H1 (cell line): ENCODE data around the gene THAP7. TPM values are rescaled to one million over a fixed set of nuclear protein-coding genes. Genes with fewer than 3 reads are reported as not detected.

ENCODE experiments used
- CTCF ChIA-PET: fragments of 300-600 bp; sonication (Branson Sonifier 250); formaldehyde crosslinking; loops from one replicate; lab custom pipeline; 2021; ENCODE audit not compliant: partially characterized antibody; lab: Charles Lee
- POLR2A ChIA-PET: fragments of 300-600 bp; sonication (Branson Sonifier 250); formaldehyde crosslinking; loops from one replicate; lab custom pipeline; 2021; ENCODE audit warnings: inconsistent platforms; ENCODE audit not compliant: partially characterized antibody; lab: Charles Lee
- DNase-seq, 2 experiments: peaks; one replicate each; pipeline versions ENCODE4 v3.0.0 to v3.0.0-alpha.2; 2010 to 2022; ENCODE audit warnings: low spot score in 2 of 2, low read depth in 1 of 2, mixed read lengths in 1 of 2
- FAIRE-seq: peaks from 2 replicates; lab custom pipeline; 2011; peaks lifted over from hg19 to GRCh38; lab: Jason Lieb, UNC
- H2AFZ ChIP-seq: 2 replicates; pipeline ENCODE4 v1.8.1; 2012; ENCODE audit warnings: low read length, inconsistent platforms
- H2AK5ac ChIP-seq: 2 replicates; pipeline ENCODE4 v1.6.1; 2013; ENCODE audit warnings: low read depth, low read length
- H2BK120ac ChIP-seq: replicated peaks from 2 replicates; pipeline ENCODE3; 2013; ENCODE audit warnings: low read depth, low read length, inconsistent platforms
- H2BK12ac ChIP-seq: 2 replicates; pipeline ENCODE4 v1.6.1; 2013; ENCODE audit warnings: low read depth, low read length
- H2BK15ac ChIP-seq: 2 replicates; pipeline ENCODE4 v1.6.1; 2013; ENCODE audit warnings: low read length
- H2BK20ac ChIP-seq: 2 replicates; pipeline ENCODE4 v1.6.1; 2013; ENCODE audit warnings: low read length
- H2BK5ac ChIP-seq: 2 replicates; pipeline ENCODE4 v1.6.1; 2013; ENCODE audit warnings: low read depth, low read length
- H3K14ac ChIP-seq: 2 replicates; pipeline ENCODE4 v1.6.1; 2013; ENCODE audit warnings: inconsistent platforms; ENCODE audit not compliant: insufficient read length
- H3K18ac ChIP-seq: 2 replicates; pipeline ENCODE4 v1.6.1; 2013; ENCODE audit warnings: low read length; ENCODE audit errors: extremely low read depth
- H3K23ac ChIP-seq: 2 replicates; pipeline ENCODE4 v1.6.1; 2013; ENCODE audit warnings: inconsistent platforms; ENCODE audit not compliant: insufficient read length
- H3K23me2 ChIP-seq: 2 replicates; pipeline ENCODE4 v1.6.1; 2013; ENCODE audit warnings: low read depth, low read length
- H3K27ac ChIP-seq: 2 replicates; pipeline ENCODE4 v1.6.1; 2011; ENCODE audit warnings: low read depth, low read length, inconsistent platforms
- H3K27me3 ChIP-seq, 4 experiments: replicated peaks in 1 of 4; 1 replicate in 1 of 4; 2 replicates in 3 of 4; pipeline versions ENCODE4 v1.6.1 to v1.8.1; 2011 to 2013; ENCODE audit warnings: low read length in 3 of 4, mild to moderate bottlenecking in 3 of 4, inconsistent platforms in 2 of 4, mixed read lengths in 2 of 4, moderate library complexity in 1 of 4; ENCODE audit not compliant: control insufficient read depth in 3 of 4, insufficient read depth in 3 of 4; ENCODE audit errors: extremely low read depth in 1 of 4
- H3K36me3 ChIP-seq, 4 experiments: 2 replicates each; pipeline versions ENCODE4 v1.6.1 to v1.8.1; 2011 to 2013; ENCODE audit warnings: mild to moderate bottlenecking in 4 of 4, low read length in 3 of 4, moderate library complexity in 2 of 4, control low read depth in 1 of 4, inconsistent platforms in 1 of 4; ENCODE audit not compliant: insufficient read depth in 4 of 4, control insufficient read depth in 2 of 4
- H3K4ac ChIP-seq: replicated peaks from 2 replicates; pipeline ENCODE3; 2013; ENCODE audit warnings: low read length, low read depth, mixed read lengths, inconsistent platforms; ENCODE audit not compliant: insufficient read length
- H3K4me1 ChIP-seq, 4 experiments: replicated peaks in 1 of 4; 1 replicate in 1 of 4; 2 replicates in 3 of 4; pipeline versions ENCODE4 v1.6.1 to v1.8.1; 2011 to 2013; ENCODE audit warnings: low read length in 3 of 4, inconsistent platforms in 2 of 4, mixed read lengths in 1 of 4; ENCODE audit not compliant: insufficient read depth in 4 of 4, control insufficient read depth in 3 of 4
- H3K4me2 ChIP-seq, 2 experiments: 2 replicates each; pipeline versions ENCODE4 v1.6.1 to v1.8.1; 2011 to 2013; ENCODE audit warnings: low read depth in 2 of 2, low read length in 2 of 2, control low read depth in 1 of 2, inconsistent platforms in 1 of 2, mild to moderate bottlenecking in 1 of 2; ENCODE audit not compliant: insufficient read depth in 1 of 2
- H3K4me3 ChIP-seq, 4 experiments: fragments of 200-600, 300-600 bp in 1 of 4; sonication (generic), shearing (Covaris generic), sonication (Bioruptor Twin) in 1 of 4; 2 replicates each; pipeline versions ENCODE4 v1.5.1 to v1.8.1; 2011 to 2016; ENCODE audit warnings: low read length in 4 of 4, low read depth in 3 of 4, control low read depth in 2 of 4, inconsistent platforms in 2 of 4, mild to moderate bottlenecking in 2 of 4, mixed read lengths in 1 of 4, moderate library complexity in 1 of 4; ENCODE audit not compliant: insufficient read depth in 2 of 4; ENCODE audit errors: extremely low read depth in 1 of 4
- H3K56ac ChIP-seq: replicated peaks from 2 replicates; pipeline ENCODE3; 2013; ENCODE audit warnings: low read depth, mild to moderate bottlenecking, mixed read lengths, low read length, inconsistent platforms; ENCODE audit not compliant: insufficient read length
- H3K79me1 ChIP-seq: 2 replicates; pipeline ENCODE4 v1.6.1; 2013; ENCODE audit warnings: low read depth, low read length, control low read depth
- H3K79me2 ChIP-seq, 2 experiments: 2 replicates each; pipeline versions ENCODE4 v1.6.1 to v1.8.1; 2012 to 2013; ENCODE audit warnings: low read length in 2 of 2, mild to moderate bottlenecking in 2 of 2, inconsistent platforms in 1 of 2; ENCODE audit not compliant: insufficient read depth in 2 of 2, control insufficient read depth in 1 of 2
- H3K9ac ChIP-seq, 4 experiments: replicated peaks in 1 of 4; 1 replicate in 1 of 4; 2 replicates in 3 of 4; pipeline versions ENCODE4 v1.6.1 to v1.8.1; 2011 to 2013; ENCODE audit warnings: low read depth in 3 of 4, low read length in 3 of 4, control low read depth in 2 of 4, mild to moderate bottlenecking in 2 of 4, moderate library complexity in 2 of 4, inconsistent platforms in 1 of 4; ENCODE audit errors: extremely low read depth in 1 of 4
- H3K9me3 ChIP-seq, 2 experiments: 2 replicates each; pipeline versions ENCODE4 v1.6.1 to v1.8.1; 2012 to 2013; ENCODE audit warnings: mild to moderate bottlenecking in 2 of 2, moderate library complexity in 2 of 2, control low read depth in 1 of 2, inconsistent platforms in 1 of 2, low read depth in 1 of 2, low read length in 1 of 2, mixed read lengths in 1 of 2; ENCODE audit not compliant: insufficient read depth in 2 of 2
- H4K20me1 ChIP-seq, 2 experiments: replicated peaks in 1 of 2; 2 replicates each; pipeline versions ENCODE3 to v1.8.1; 2011 to 2013; ENCODE audit warnings: inconsistent platforms in 2 of 2, low read length in 2 of 2, mild to moderate bottlenecking in 1 of 2; ENCODE audit not compliant: insufficient read depth in 2 of 2, control insufficient read depth in 1 of 2
- H4K5ac ChIP-seq: 2 replicates; pipeline ENCODE4 v1.6.1; 2013; ENCODE audit warnings: low read length, low read depth, mixed read lengths, inconsistent platforms; ENCODE audit not compliant: insufficient read length
- H4K8ac ChIP-seq: 2 replicates; pipeline ENCODE4 v1.8.0; 2013; ENCODE audit warnings: mild to moderate bottlenecking, moderate library complexity, low read length, inconsistent platforms; ENCODE audit not compliant: insufficient read depth; ENCODE audit errors: extremely low read depth
- H4K91ac ChIP-seq: replicated peaks from 2 replicates; pipeline ENCODE3; 2013; ENCODE audit warnings: low read length, mixed read lengths, inconsistent platforms; ENCODE audit not compliant: insufficient read length
- BCL11A ChIP-seq, 2 experiments: IDR thresholded peaks; one replicate each; pipeline ENCODE4 v1.6.1; 2011; ENCODE audit warnings: low read depth in 2 of 2, low read length in 2 of 2, mild to moderate bottlenecking in 2 of 2
- GABPA ChIP-seq: IDR thresholded peaks from 2 replicates; pipeline ENCODE4 v1.6.1; 2011; ENCODE audit warnings: mild to moderate bottlenecking, low read length, moderate library complexity, borderline replicate concordance; ENCODE audit not compliant: insufficient read depth
- MAFK ChIP-seq: IDR thresholded peaks from 2 replicates; pipeline ENCODE4 v1.6.1; 2012; ENCODE audit warnings: low read depth, mild to moderate bottlenecking, improper control_type of control experiment, low read length
- MAX ChIP-seq: IDR thresholded peaks from 2 replicates; pipeline ENCODE4 v1.6.1; 2012; ENCODE audit warnings: inconsistent platforms
- NANOG ChIP-seq: IDR thresholded peaks from 2 replicates; pipeline ENCODE4 v1.6.1; 2011; ENCODE audit warnings: low read length, low read depth, mild to moderate bottlenecking, inconsistent platforms; ENCODE audit not compliant: insufficient read depth, poor library complexity, severe bottlenecking
- NRF1 ChIP-seq: IDR thresholded peaks from 2 replicates; pipeline ENCODE4 v1.6.1; 2011; ENCODE audit warnings: mild to moderate bottlenecking, low read depth, low read length, improper control_type of control experiment
- SAP30 ChIP-seq: fragments of 300-600 bp; sonication (generic); IDR thresholded peaks from 2 replicates; pipeline ENCODE4 v1.7.1; 2012; ENCODE audit warnings: low read length, moderate library complexity, mild to moderate bottlenecking, inconsistent platforms; ENCODE audit not compliant: insufficient read depth, insufficient replicate concordance
- SIN3A ChIP-seq, 2 experiments: IDR thresholded peaks in 1 of 2; conservative IDR thresholded peaks in 1 of 2; 2 replicates each; pipeline ENCODE4 v1.6.1; 2011 to 2012; ENCODE audit warnings: low read length in 2 of 2, improper control_type of control experiment in 1 of 2, low read depth in 1 of 2, mild to moderate bottlenecking in 1 of 2
- SIX5 ChIP-seq: IDR thresholded peaks from 2 replicates; pipeline ENCODE4 v1.6.1; 2011; ENCODE audit warnings: mild to moderate bottlenecking, low read depth, low read length
- SP1 ChIP-seq: IDR thresholded peaks from 2 replicates; pipeline ENCODE4 v1.6.1; 2011; ENCODE audit warnings: low read depth, low read length
- WGBS, 2 experiments: shearing (Covaris generic) in 1 of 2; methylation state at CpG; one replicate each; pipeline versions ENCODE4 v1.1.6 to v1.1.7; 2013 to 2015; ENCODE audit warnings: low lambda C conversion rate in 2 of 2, mixed read lengths in 2 of 2, inconsistent platforms in 1 of 2, low coverage in 1 of 2, missing lambda C conversion rate in 1 of 2; ENCODE audit not compliant: insufficient replicate concordance in 2 of 2, insufficient coverage in 1 of 2, insufficient read length in 1 of 2; ENCODE audit errors: extremely low coverage in 1 of 2, missing lambda C conversion rate in 1 of 2; 5-methylcytosine and 5-hydroxymethylcytosine counted together
- polyA plus RNA-seq, 7 experiments: library from polyadenylated mRNA; depleted of rRNA in 3 of 7; stranded (reverse) in 5 of 7; unstranded in 2 of 7; fragments of >200 nt in 5 of 7; fragments of 200-250 nt in 2 of 7; gene quantifications; 1 replicate in 5 of 7; 2 replicates in 1 of 7; 4 replicates in 1 of 7; pipeline versions ENCODE4 v1.2.1 to v1.2.3, GENCODE V29; 2011 to 2013; ENCODE audit warnings: missing spikeins in 2 of 7, mixed read lengths in 2 of 7
- total RNA-seq: library from RNA; stranded (reverse); fragmentation: NEBNext Ultra II Directional; extraction: Animal tissue kit (Norgen Biotek cat#: 25700); gene quantifications from 2 replicates; pipeline ENCODE4 v1.2.1, GENCODE V29; 2021

THAP7 gene
- total and polyA plus RNA-seq, 2 of the 8 experiments (the other 6 are each of a cell fraction or from before 2014, with no cell fraction given): 16.9 to 32.5 TPM

GRCh38 chr22:21014202-21014725, 12.3 kb upstream of the THAP7 start:
- Histone ChIP-seq H4K20me1 (peaks cover 0 to 6% of the 10 kb centered on the region in 2 experiments), H3K4me2 (peak overlapping the region; percentile 68 to 97), H3K27ac (no peak overlapping the region), H2BK12ac (no peak overlapping the region), H3K79me1 (no peaks in the 10 kb centered on the region; the same call in 1 of the 2 replicates), H3K4me1 (peaks cover 15 to 31% (median 19%) of the 10 kb centered on the region in 4 experiments), H2BK15ac (0 out of 2 replicates have a peak overlapping the region, but pooled peaks have one; percentile 21), H4K8ac (peak overlapping the region; percentile 75), H3K4me3 (peak overlapping the region; percentile 51 to 75 (median 64)), H3K18ac (peak overlapping the region; percentile 13), H2BK20ac (no peak overlapping the region), H3K9ac (peak overlapping the region in 1 of 4 experiments; percentile 31; a peak in 2 of 7 replicates), H3K9me3 (no peaks in the 10 kb centered on the region), H3K23ac (no peak overlapping the region), H2AK5ac (no peak overlapping the region), H2BK120ac (no peak overlapping the region), H3K79me2 (no peaks in the 10 kb centered on the region), H2AFZ (peak overlapping the region; percentile 35; the same call in 1 of the 2 replicates), H4K91ac (peak overlapping the region; percentile 10), H2BK5ac (no peak overlapping the region), H3K36me3 (no peaks in the 10 kb centered on the region), H3K4ac (peak overlapping the region; percentile 53), H3K56ac (peak overlapping the region; percentile 74), H3K14ac (no peak overlapping the region), H3K27me3 (peaks cover 0 to 4% (median 3%) of the 10 kb centered on the region in 4 experiments; a peak in 4 of 7 replicates), H4K5ac (peak overlapping the region; percentile 28), H3K23me2 (peaks cover 6% of the 10 kb centered on the region; the same call in 1 of the 2 replicates)
- WGBS, 2 experiments: 7% methylated on average over 39 of the region's 40 CpGs; no CpG with 5 or more reads in 1 of the 2 experiments
- POLR2A ChIA-PET: interaction anchor here (1.4 to 2.2 kb wide), 2 partner anchors 11 to 12 kb away, joined by 5 to 8 read pairs; partner anchors contain the start of gene THAP7
- FAIRE-seq (peak; percentile 76), DNase-seq (peak; percentile 81 to 94)
- CTCF ChIA-PET: interaction anchor here (1.0 to 2.3 kb wide), 7 partner anchors 10 to 128 kb away, joined by 3 to 7 read pairs (median 3); partner anchors contain the start of gene LZTR1
- TF ChIP-seq SP1 (peak; percentile 80), GABPA (no peak), BCL11A (IDR thresholded peaks at IDR 0.05; ENCODE audit: low read depth in 2 of 2, low read length in 2 of 2) (no peak), MAFK (no peak), SAP30 (no peak), NANOG (peak; percentile 73), SIN3A (conservative IDR thresholded peaks at IDR 0.05 in 1 of 2, IDR thresholded peaks at IDR 0.05 in 1 of 2; ENCODE audit: low read depth in 1 of 2, low read length in 2 of 2) (peak in 1 of 2 experiments; percentile 81; a peak in 1 of 4 replicates), MAX (peak; percentile 36; the same call in 1 of the 2 replicates), SIX5 (no peak), NRF1 (no peak)
